HEK293T (cell line): Measurements from ENCODE around the gene LRRFIP1.

Source experiments
- ARNT ChIP-seq: fragments of 450-650 bp; IDR thresholded peaks from 2 replicates; pipeline ENCODE4 v1.6.1; 2017; ENCODE audit warnings: mild to moderate bottlenecking
- BHLHE40 ChIP-seq: fragments of 450-650 bp; IDR thresholded peaks from 2 replicates; pipeline ENCODE4 v1.6.1; 2016; ENCODE audit warnings: mild to moderate bottlenecking, moderate library complexity, borderline replicate concordance
- FOXA1 ChIP-seq: fragments of 450-650 bp; IDR thresholded peaks from 2 replicates; pipeline ENCODE4 v1.6.1; 2016; ENCODE audit warnings: mild to moderate bottlenecking
- FOXM1 ChIP-seq: fragments of 450-650 bp; IDR thresholded peaks from 2 replicates; pipeline ENCODE4 v1.6.1; 2017; ENCODE audit warnings: mild to moderate bottlenecking, borderline replicate concordance
- L3MBTL2 ChIP-seq: fragments of 450-650 bp; conservative IDR thresholded peaks from 2 replicates; pipeline ENCODE4 v1.6.1; 2016; ENCODE audit warnings: mild to moderate bottlenecking
- LEF1 ChIP-seq: fragments of 450-650 bp; IDR thresholded peaks from 2 replicates; pipeline ENCODE4 v1.6.1; 2017; ENCODE audit warnings: mild to moderate bottlenecking, borderline replicate concordance
- PKNOX1 ChIP-seq: fragments of 450-650 bp; IDR thresholded peaks from 2 replicates; pipeline ENCODE4 v1.6.1; 2016
- SP1 ChIP-seq: fragments of 450-650 bp; IDR thresholded peaks from 2 replicates; pipeline ENCODE4 v1.6.1; 2017
- ZNF384 ChIP-seq: fragments of 450-650 bp; IDR thresholded peaks from 2 replicates; pipeline ENCODE4 v1.6.1; 2016

- no peak for TF ChIP-seq BHLHE40
- TF ChIP-seq SP1 = no peak
- no peak for TF ChIP-seq PKNOX1
- TF ChIP-seq ZNF384 = no peak
- TF ChIP-seq LEF1 = no peak
- no peak for TF ChIP-seq FOXA1
- no peak for TF ChIP-seq ARNT
- no peak for TF ChIP-seq L3MBTL2
- TF ChIP-seq FOXM1 = no peak
Observed at GRCh38 chr2:237661799-237662328, 34.5 kb downstream of the LRRFIP1 start.
